ENCODE measurements around the gene PCYT2. TPM values are rescaled to one million over a fixed set of nuclear protein-coding genes. Genes with fewer than 3 reads are reported as not detected.

The PCYT2 gene
- total and polyA plus RNA-seq, 4 donors = 31.4 to 67.4 (median 49.6) TPM

DNA sequence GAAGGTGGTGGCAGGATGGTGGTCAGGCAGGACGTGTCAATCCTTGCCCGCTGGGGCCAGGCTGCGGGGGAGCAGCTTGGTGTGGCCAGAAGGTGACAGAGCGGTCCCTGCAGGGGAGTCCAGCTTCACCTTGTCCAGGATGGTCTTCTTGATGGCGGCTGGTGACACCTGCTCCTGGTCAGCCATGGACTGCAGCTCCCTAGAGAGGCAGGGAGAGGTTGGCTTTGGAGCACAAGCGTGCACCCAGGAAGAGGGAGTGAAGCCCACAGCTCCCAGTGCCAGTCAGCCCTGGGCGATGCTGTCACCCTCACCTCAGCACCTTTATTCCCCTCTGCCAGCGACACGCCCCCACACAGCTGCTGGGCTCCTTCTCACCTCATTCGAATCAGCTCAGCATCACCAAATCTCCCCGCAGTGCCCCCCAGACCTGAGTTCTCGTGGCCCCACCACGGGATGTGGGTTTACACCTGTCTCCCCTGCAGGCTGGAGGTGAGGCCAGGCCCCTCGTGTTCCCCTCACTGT lies 22.0 kb upstream of the PCYT2 start:
- H3K27ac ChIP-seq (ENCODE audit: low read depth, low read length) = no peak overlapping the region
- peaks cover 56% of the 10 kb centered on the region for H3K4me1 ChIP-seq (ENCODE audit: control insufficient read depth, insufficient read depth, low read length)
- H3K27me3 ChIP-seq (ENCODE audit: control insufficient read depth, insufficient read depth, low read length) = no peaks in the 10 kb centered on the region
- no peak for DNase-seq (ENCODE audit: low read depth in 4 of 6, low spot score in 6 of 6)
- H3K9me3 ChIP-seq (ENCODE audit: control insufficient read depth, insufficient read depth, low read length) = no peaks in the 10 kb centered on the region
- WGBS (ENCODE audit: insufficient coverage) = 93% methylated on average over 12 of the region's 14 CpGs
- peaks cover 55% of the 10 kb centered on the region for H3K36me3 ChIP-seq (ENCODE audit: control insufficient read depth, insufficient read depth, low read length)
- no peak overlapping the region for H3K4me3 ChIP-seq (ENCODE audit: low read depth, low read length)

DNA sequence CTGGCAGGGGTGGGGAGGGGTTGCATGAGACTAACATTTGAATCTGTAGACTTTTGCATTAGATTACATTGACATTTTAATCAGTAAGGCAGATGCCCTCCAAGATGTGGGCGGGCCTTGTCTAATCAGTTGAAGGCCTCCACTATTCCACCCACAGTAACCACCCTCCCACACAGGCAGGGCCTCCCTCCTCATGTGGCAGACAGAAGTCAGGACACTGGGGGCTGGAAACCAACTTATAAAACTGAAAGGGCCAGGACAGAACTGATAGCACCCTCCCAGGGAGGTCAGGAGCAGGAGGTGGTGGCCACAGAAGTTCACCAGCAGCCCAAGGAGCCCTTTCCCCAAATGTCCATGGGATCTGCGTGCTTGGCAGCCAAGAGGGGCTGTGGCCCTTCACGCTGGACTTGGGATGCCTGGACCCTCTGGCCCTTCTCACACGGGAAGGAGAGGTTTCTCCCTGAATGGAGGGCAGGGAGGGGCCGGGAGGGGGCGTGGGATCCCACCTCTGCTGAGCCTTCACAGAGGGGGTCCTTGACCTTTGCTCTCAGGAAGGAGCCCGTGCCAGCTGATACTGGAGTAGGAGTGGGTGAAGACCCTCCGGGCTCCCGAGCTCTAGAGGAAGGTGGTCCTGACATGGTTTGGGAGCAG lies 21.3 kb upstream of the PCYT2 start:
- H3K36me3 ChIP-seq (ENCODE audit: control insufficient read depth, insufficient read depth, low read length) = peaks cover 55% of the 10 kb centered on the region
- H3K27me3 ChIP-seq (ENCODE audit: control insufficient read depth, insufficient read depth, low read length) = no peaks in the 10 kb centered on the region
- 91% methylated on average over 9 of the region's 9 CpGs for WGBS (ENCODE audit: insufficient coverage)
- no peak for DNase-seq (ENCODE audit: low read depth in 4 of 6, low spot score in 6 of 6)
- H3K27ac ChIP-seq (ENCODE audit: low read depth, low read length) = no peak overlapping the region
- no peak overlapping the region for H3K4me3 ChIP-seq (ENCODE audit: low read depth, low read length)
- no peaks in the 10 kb centered on the region for H3K9me3 ChIP-seq (ENCODE audit: control insufficient read depth, insufficient read depth, low read length)
- H3K4me1 ChIP-seq (ENCODE audit: control insufficient read depth, insufficient read depth, low read length) = peaks cover 51% of the 10 kb centered on the region

DNA sequence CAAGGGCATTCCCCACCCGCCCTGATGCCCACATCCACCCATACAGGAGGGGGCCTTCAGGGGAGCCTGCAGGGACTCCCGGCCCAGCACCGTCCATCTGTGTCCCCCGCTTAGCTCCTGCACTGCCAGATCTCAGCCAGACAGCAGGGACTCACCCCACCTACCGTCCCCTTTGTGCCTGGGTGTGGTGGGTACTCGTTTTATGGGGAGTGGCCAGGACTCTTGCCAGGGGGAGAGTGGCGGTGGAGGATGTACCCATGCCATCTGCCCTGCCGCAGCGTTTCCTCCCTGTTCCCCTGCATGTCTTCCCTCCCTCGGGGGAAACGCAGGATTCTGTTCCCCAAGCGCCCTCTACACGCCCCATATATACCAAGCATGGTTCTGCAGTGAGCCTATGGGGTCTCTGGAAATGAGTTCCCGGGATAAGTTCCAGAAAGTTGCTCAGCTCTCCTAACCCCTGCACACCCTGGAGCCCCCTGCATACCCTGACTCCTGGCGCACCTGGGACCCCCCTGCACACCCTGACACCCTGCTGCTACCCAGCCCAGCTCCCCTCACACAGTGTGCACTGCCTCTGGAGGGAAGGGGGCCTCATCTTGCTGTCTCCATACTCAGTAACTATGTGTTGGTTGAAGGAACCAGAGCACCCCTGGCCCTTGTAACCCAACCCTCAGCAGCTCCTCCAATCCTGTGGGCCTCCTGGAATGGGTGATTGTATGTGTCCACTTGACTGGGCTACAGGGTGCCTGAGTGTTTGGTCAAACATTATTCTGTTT lies 20.5 kb upstream of the PCYT2 start:
- DNase-seq (ENCODE audit: low read depth in 4 of 6, low spot score in 6 of 6) = no peak
- Histone ChIP-seq H3K36me3 (ENCODE audit: control insufficient read depth, insufficient read depth, low read length) (peaks cover 55% of the 10 kb centered on the region), H3K4me3 (ENCODE audit: low read depth, low read length) (no peak overlapping the region), H3K27me3 (ENCODE audit: control insufficient read depth, insufficient read depth, low read length) (no peaks in the 10 kb centered on the region), H3K27ac (ENCODE audit: low read depth, low read length) (no peak overlapping the region), H3K4me1 (ENCODE audit: control insufficient read depth, insufficient read depth, low read length) (peaks cover 47% of the 10 kb centered on the region), H3K9me3 (ENCODE audit: control insufficient read depth, insufficient read depth, low read length) (no peaks in the 10 kb centered on the region)
- WGBS (ENCODE audit: insufficient coverage) = 48% methylated on average over 9 of the region's 15 CpGs

DNA sequence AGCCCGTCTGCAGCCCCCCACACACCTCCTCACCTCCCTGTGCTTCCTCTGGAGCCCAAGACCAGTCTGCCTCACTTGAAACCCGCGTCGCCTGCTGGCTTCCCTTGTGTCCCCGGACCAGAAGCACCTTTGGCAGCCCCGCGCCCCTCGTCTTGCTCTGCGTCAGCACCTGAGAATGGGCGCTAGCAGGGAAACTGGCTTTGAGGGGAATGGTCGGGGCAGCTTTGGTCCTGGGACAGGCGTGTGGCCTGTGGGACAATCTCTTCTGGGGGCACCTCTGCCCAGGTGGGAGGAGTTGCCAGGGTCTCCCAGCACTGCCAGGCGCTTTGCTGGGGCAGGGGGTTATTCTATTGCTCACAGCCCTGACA lies 20.0 kb upstream of the PCYT2 start:
- peaks cover 55% of the 10 kb centered on the region for H3K36me3 ChIP-seq (ENCODE audit: control insufficient read depth, insufficient read depth, low read length)
- H3K27me3 ChIP-seq (ENCODE audit: control insufficient read depth, insufficient read depth, low read length) = no peaks in the 10 kb centered on the region
- H3K4me1 ChIP-seq (ENCODE audit: control insufficient read depth, insufficient read depth, low read length) = peaks cover 47% of the 10 kb centered on the region
- no peaks in the 10 kb centered on the region for H3K9me3 ChIP-seq (ENCODE audit: control insufficient read depth, insufficient read depth, low read length)
- 81% methylated on average over 12 of the region's 13 CpGs for WGBS (ENCODE audit: insufficient coverage)
- DNase-seq (ENCODE audit: low read depth in 4 of 6, low spot score in 6 of 6) = no peak
- no peak overlapping the region for H3K4me3 ChIP-seq (ENCODE audit: low read depth, low read length)
- H3K27ac ChIP-seq (ENCODE audit: low read depth, low read length) = no peak overlapping the region

DNA sequence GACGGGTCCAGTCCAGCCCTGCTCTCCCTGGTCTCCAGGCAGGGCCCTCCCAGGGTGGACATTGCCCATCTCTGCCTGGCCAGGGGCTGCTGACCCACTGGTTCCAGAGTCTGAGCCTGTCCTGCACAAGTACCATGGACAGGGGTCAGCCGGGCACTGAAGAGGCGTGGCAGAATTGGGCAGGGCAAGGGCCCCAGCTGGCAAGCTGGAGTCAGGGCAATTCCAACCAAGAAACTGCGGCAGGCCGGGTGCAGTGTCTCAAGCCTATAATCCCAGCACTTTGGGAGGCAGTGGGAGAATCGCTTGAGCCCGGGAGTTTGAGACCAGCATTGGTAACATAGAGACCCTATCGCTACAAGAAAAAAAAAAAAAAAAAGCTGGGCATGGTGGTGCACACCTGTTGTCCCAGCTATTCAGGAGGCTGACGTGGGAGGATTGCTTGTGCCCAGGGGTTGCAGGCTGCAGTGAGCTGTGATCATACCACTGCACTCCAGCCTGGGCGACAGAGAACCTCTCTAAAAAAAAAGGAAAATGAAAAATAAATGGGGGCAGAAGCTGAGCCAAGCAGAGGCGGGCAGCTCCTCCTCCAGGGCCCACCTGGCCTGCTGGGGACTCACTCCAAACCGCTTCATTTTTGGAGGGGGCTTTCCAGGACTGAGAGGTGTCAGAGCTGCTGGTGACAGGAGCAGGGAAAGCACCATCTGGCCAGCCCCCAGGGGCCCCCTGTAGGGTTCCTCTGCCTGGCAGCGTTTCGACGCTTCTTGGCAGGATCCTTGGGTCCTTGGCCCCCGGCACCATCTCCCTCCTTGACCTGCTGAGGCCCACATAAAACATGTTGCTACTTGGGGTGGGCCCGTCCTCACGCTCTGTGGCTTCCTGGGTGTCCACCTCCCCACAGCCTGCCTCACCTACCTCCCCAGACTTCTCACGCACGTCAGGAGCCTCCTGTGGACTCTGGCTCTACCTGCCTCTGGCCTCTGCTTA lies 19.2 kb upstream of the PCYT2 start:
- no peaks in the 10 kb centered on the region for H3K9me3 ChIP-seq (ENCODE audit: control insufficient read depth, insufficient read depth, low read length)
- H3K4me3 ChIP-seq (ENCODE audit: low read depth, low read length) = no peak overlapping the region
- peaks cover 47% of the 10 kb centered on the region for H3K4me1 ChIP-seq (ENCODE audit: control insufficient read depth, insufficient read depth, low read length)
- DNase-seq (ENCODE audit: low read depth in 4 of 6, low spot score in 6 of 6) = no peak
- H3K27ac ChIP-seq (ENCODE audit: low read depth, low read length) = no peak overlapping the region
- H3K27me3 ChIP-seq (ENCODE audit: control insufficient read depth, insufficient read depth, low read length) = no peaks in the 10 kb centered on the region
- WGBS (ENCODE audit: insufficient coverage) = 56% methylated on average over 14 of the region's 20 CpGs
- peaks cover 51% of the 10 kb centered on the region for H3K36me3 ChIP-seq (ENCODE audit: control insufficient read depth, insufficient read depth, low read length)

DNA sequence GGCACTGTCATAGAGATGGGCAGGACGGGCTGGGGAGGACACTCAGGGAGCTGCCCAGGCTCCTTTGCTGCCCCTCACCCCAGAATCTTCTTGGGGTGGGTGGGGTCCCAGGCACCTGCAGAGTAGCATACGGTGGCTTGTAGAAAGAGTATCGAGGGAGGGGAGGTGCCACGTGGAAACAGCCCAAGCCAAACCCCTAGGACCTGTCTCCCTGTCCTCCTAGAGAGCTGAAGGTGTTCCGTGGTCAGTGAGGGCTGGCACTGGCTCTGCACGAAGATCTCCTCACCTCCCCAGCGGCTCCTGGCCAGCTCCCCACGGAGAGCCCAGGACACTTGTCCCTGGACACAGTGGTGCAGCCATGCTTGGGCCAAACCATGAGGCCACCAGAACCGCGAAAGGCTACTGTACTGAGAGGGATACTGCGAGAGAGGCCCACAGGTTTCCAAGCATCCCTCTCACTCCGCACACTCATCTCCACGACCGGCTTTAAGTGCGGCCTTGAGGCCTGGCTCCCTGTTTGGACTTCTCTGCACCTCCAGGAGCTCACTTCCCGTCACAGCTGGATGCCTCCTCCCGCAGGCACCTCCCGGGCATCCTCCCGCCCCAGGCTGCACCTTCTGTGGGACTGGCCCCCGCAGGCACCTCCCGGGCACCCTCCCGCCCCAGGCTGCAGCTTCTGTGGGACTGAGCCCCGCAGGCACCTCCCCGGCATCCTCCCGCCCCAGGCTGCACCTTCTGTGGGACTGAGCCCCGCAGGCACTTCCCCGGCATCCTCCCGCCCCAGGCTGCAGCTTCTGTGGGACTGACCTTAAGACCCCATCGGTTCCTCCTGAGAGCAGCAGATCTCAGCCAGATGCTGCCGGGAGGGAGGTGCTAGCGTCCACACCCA lies 18.3 kb upstream of the PCYT2 start:
- no peaks in the 10 kb centered on the region for H3K27me3 ChIP-seq (ENCODE audit: control insufficient read depth, insufficient read depth, low read length)
- H3K36me3 ChIP-seq (ENCODE audit: control insufficient read depth, insufficient read depth, low read length) = peaks cover 46% of the 10 kb centered on the region
- no peak overlapping the region for H3K4me3 ChIP-seq (ENCODE audit: low read depth, low read length)
- H3K27ac ChIP-seq (ENCODE audit: low read depth, low read length) = no peak overlapping the region
- peaks cover 54% of the 10 kb centered on the region for H3K4me1 ChIP-seq (ENCODE audit: control insufficient read depth, insufficient read depth, low read length)
- 89% methylated on average over 27 of the region's 31 CpGs for WGBS (ENCODE audit: insufficient coverage)
- no peaks in the 10 kb centered on the region for H3K9me3 ChIP-seq (ENCODE audit: control insufficient read depth, insufficient read depth, low read length)
- DNase-seq (ENCODE audit: low read depth in 4 of 6, low spot score in 6 of 6) = no peak

GRCh38 chr17:81928544-81929252 lies 17.5 kb upstream of the PCYT2 start:
- 10% methylated on average over 44 of the region's 44 CpGs for WGBS (ENCODE audit: insufficient coverage)
- no peaks in the 10 kb centered on the region for H3K9me3 ChIP-seq (ENCODE audit: control insufficient read depth, insufficient read depth, low read length)
- no peak overlapping the region for H3K27ac ChIP-seq (ENCODE audit: low read depth, low read length)
- peak overlapping the region; percentile 45 for H3K4me3 ChIP-seq (ENCODE audit: low read depth, low read length)
- DNase-seq (ENCODE audit: low read depth in 4 of 6, low spot score in 6 of 6) = no peak
- no peaks in the 10 kb centered on the region for H3K27me3 ChIP-seq (ENCODE audit: control insufficient read depth, insufficient read depth, low read length)
- H3K4me1 ChIP-seq (ENCODE audit: control insufficient read depth, insufficient read depth, low read length) = peaks cover 62% of the 10 kb centered on the region
- H3K36me3 ChIP-seq (ENCODE audit: control insufficient read depth, insufficient read depth, low read length) = peaks cover 39% of the 10 kb centered on the region

DNA sequence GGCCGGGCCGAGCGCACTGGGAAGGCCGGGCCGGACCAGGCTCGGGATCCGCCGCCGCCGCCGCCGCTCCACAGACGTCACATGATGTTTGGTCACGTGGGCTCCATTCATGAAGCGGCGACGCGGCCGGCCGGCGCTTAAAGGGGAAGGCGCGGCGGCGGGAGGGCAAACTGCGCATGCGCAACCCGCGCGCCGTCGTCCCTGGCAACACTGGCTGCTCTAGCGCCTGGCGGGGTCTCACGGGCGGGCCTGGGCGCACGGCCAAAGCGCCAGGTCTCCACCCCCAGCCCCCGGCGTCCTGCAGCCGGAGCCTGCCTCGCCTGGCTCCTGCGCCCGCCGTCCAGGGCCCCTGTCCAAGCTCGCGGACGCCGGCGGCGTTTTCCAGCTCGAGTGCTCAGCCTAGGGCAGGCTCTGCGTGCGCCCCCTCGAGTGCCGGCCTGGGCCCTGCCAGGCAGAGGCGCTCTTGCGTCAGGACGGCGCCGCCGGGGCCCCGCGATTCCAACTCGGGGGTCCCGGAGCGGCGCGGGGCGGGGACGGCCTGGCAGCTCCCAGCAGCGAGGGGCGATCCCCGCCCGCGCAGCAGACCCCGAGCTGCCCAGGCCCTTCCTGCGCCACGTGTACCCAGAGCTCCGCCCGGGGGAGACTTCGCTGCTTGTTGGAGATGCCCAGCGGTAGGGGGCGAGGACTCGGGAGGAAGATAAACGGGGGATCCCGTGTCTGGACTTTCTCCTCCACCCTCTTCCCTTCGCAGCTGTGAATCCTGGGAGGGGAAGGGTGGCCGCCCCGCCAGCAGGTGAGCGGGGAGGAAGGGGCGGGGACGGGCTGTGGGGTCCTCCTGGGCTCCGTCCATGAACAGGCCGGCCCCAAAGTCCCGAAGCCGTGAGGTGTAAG lies 16.7 kb upstream of the PCYT2 start, which contains the start of gene MAFG:
Gene MAFG, minus strand, starts transcription at position 83 of the 891 bp plus-strand sequence. CDS start 4,550 bp downstream, outside the sequence.
- Histone ChIP-seq H3K4me1 (ENCODE audit: control insufficient read depth, insufficient read depth, low read length) (peaks cover 67% of the 10 kb centered on the region), H3K9me3 (ENCODE audit: control insufficient read depth, insufficient read depth, low read length) (no peaks in the 10 kb centered on the region), H3K36me3 (ENCODE audit: control insufficient read depth, insufficient read depth, low read length) (peaks cover 39% of the 10 kb centered on the region), H3K4me3 (ENCODE audit: low read depth, low read length) (peak within 1 kb of the TSS; percentile 68), H3K27me3 (ENCODE audit: control insufficient read depth, insufficient read depth, low read length) (no peaks in the 10 kb centered on the region), H3K27ac (ENCODE audit: low read depth, low read length) (peak within 1 kb of the TSS; percentile 78)
- peak; percentile 91 to 99 (median 97) for DNase-seq (ENCODE audit: low read depth in 4 of 6, low spot score in 6 of 6)
- under 1% methylated on average over 94 of the region's 98 CpGs for WGBS (ENCODE audit: insufficient coverage)

Measured in spinal cord (tissue), 10 donors.